Fibroblast of gingiva (primary cell): ENCODE measurements around the gene MYD88.
A peak's percentile ranks its signal among the peaks of the same experiment; 100 is the strongest.

ENCODE experiments used
- DNase-seq: peaks from one replicate; pipeline ENCODE4 v3.0.0-alpha.2; 2011; ENCODE audit warnings: low read depth

The MYD88 gene

DNA sequence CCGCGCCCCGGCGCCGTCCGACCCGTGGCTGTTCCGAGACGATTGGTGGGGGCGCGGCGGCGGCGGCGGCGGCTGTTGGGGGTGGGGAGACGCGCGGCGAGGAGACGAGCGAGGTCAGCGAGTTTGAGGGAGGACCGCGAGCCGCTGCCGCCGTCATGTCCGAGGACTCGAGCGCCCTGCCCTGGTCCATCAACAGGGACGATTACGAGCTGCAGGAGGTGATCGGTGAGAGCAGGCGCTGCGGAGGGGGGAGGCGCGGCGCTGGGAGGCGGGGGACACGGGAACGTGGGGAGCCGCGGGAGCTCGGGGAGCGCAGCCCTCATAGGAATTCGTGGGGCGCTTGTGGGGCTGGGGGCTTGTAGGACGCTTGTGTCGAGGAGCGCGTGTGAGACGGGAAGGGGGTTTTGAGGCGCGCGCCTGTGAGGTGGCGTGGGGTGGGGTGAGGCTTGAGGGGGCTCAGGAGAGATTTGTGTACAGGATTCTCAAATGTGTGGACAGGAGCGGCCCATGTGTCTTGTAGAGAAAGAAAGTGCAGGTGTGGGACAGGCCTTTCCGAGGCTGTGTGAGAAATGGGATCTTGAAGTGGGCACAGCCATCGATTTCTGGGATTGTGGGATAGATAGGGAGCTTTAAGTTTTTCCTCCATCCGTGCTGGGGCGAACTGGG, 27.4 kb downstream of the MYD88 start:
- no peak for DNase-seq

DNA sequence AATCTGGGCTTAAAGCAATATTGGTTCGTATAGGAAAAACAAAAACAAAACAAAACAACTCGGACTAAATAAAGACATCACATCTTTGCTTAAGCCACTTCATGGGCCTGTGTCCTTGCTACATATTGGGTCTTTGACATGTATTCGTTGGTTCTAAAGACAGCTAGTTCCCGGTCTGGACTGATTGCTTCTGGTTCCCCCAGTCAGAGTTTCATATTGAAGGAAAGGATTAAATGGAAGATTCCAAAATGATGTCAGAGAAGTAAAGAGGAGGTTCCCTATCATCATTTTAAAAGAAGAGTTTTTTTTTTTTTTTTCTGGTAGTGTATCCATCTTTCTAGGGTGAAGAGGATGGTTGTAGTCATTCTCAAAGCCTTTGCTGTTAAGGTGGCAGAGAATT, 29.1 kb downstream of the MYD88 start:
- DNase-seq, result no peak

DNA sequence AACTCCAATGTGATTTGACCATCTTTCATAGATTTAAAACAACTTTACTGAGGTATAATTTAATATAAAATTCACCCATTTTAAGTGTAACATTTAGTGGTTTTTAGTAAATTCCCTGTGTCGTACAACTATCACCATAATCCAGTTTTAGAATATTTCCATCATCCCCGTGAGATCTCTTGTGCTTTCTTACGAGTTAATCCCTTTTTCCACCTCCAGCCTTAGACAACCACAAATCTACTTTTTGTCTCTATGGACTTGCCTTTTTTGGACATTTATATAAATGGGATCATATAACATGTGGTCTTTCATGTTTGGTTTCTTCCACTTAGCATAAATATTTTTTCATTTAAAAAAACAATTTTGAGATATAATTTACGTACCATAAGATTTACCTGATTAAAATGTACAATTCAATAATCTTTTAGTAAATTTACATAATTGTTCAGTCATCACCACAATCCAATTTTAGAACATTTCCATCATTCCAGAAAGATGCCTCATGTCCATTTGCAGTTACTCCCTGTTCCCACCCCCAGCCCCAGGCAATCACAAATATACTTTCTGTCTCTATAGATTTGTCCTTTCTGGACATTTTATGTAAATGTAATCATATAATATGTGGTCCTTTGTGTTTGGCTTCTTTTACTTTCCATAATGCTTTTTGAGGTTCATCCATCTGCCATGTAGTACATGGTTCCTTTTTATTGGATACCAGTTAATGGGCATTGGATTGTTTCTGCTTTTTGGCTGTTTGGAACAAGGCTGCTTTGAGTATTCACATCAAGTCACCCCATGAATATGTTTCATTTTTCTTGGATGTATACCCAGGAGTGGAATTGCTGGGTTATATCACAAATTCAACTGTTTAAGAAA, 29.9 kb downstream of the MYD88 start:
- DNase-seq, result peak; percentile 55

DNA sequence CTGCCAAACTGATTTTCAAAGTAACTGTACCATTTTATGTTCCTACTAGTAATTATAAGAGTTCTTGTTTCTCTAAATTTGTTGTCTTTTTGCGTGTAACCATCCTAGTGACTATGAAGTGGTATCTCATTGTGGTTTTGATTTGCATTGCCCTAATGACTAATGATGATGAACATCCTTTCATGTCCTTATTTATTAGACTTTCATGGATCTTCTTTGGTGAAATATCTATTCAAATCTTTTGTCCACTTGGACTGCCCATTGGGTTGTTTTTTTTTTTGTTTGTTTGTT, 30.5 kb downstream of the MYD88 start:
- DNase-seq, result peak; percentile 42

DNA sequence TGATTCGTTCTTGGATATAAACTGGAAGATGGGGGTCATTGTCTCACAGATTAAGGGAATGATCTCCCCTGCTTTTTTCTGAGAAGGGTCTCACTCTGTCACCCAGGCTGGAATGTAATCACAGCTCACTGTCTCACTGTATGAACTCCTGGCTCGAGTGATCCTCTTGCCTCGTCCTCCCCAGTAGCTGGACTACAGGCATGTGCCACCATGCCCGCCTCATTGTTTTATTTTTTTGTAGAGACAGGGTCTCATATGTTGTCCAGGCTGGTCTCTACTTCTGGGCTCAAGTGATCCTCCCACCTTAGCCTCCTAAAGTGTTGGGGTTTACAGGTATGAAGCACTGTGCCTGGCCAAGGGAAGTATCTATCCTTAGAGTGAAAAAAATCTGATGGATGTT, 32.3 kb downstream of the MYD88 start:
- no peak for DNase-seq

DNA sequence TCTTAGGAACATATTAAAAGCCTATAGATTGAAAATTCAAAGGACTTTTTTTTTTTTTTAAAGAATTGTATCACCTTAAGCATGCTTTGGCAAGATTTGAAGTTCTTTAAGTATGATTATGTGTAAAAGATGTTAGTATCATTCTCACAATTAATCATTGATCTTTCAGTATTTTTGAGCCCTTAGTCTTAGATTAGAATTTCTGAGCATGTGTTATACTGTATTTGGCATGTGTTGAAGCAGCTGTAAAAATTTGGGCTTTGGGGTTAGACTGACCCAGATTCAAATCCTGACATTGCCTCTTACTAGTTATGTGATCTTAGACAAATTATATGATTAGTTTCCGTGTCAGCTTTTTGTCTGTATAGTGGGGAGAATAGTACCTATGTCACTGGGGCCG, 33.2 kb downstream of the MYD88 start:
- DNase-seq, result no peak

DNA sequence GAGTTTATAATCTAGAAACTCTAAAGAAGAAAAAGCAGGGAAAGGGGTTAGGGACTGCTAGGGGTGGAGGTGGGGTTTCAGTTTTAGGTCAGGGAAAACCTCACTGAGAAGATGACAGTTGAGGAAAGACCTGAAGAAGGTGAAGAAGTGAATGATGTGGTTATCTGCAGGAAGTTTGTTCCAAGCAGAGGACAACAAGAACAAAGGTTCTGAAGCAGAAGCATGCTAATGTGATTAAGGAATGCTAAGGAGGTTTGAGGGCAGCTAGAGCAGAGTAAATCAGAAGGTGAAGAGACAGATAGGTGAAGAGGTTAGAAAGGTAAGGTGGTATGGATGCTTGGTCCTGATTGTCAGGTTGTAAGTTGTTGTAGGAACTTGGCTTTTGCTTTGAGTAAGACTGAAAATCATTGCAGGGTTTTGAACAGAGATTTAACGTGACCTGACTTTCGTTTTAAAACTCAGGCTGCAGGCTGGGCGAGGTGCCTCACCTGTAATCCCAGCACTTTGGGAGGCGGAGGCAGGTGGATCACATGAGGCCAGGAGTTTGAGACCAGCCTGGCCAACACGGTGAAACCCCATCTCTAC, 35.5 kb downstream of the MYD88 start:
- no peak for DNase-seq

DNA sequence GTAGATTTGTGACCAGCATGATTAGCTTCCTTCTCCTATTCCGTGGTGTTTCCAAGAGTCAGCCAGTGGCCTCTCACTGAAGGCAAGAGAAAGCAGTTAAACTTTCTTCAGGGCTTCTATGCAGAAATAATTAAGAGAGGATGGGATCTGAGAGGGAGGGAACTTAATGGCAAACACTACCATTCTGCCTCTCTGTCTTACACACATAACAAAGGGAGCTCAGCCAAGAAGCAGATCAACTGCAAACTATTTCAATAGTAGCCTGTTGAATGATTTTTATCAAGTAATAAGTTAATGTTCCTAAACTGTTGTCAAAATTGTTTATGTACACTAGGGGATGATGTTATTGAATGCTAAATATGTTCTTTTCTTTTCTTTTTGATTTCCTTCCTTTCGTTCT, 38.7 kb downstream of the MYD88 start:
- no peak for DNase-seq

DNA sequence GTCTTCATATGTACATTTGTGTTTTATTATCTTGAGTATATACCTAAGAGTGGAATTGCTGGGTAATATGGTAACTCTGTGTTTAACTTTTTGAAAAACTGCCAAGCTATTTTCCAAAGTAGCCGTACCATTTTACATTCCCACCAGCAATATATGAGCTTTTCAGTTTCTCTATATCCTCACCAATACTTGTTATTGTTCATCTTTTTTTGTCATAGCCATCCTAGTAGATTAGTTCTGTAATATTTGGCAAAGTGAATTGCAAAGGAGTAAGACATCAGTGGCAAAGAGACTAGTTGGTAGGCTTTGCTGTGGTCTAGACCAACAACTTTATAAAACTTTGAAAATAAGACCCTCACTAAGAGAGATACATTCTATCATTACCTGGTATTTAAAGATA, 48.3 kb downstream of the MYD88 start:
- no peak for DNase-seq

DNA sequence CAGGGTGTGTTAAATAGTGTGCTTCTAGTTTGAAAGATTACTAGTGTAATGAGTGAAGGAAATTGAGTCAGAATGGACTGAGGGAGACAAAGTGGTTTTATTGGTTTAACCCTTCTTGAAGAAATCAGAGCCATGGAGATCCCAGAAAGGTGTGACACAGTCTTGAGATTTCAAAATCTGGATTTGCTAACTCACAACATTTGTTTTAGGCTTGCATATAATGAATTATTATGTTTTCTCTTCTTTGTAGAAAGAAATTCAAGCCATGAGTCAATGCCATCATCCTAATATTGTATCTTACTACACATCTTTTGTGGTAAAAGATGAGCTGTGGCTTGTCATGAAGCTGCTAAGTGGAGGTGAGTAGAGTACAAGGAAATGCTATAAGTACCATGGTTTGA, 52.0 kb downstream of the MYD88 start:
- DNase-seq, result no peak
